Testis (tissue), 2 donors: ENCODE measurements around the gene PCDHGA3.
A peak's percentile ranks its signal among the peaks of the same experiment; 100 is the strongest.

ENCODE experiments used
- POLR2A ChIP-seq: fragments of 450-650 bp; IDR thresholded peaks from one replicate; pipeline ENCODE4 v1.6.1; 2017; ENCODE audit warnings: antibody characterized with exemption, mild to moderate bottlenecking, moderate library complexity
- TF ChIP-seq, protein P1 (sequence below), 3 experiments: fragments of 450-650 bp in 2 of 3; fragments of 200-600 bp in 1 of 3; sonication (generic) in 1 of 3; IDR thresholded peaks; one replicate each; pipeline ENCODE4 v1.5.1; 2016 to 2019; ENCODE audit warnings: antibody characterized with exemption in 3 of 3, mild to moderate bottlenecking in 2 of 3, moderate library complexity in 1 of 3

DNA sequence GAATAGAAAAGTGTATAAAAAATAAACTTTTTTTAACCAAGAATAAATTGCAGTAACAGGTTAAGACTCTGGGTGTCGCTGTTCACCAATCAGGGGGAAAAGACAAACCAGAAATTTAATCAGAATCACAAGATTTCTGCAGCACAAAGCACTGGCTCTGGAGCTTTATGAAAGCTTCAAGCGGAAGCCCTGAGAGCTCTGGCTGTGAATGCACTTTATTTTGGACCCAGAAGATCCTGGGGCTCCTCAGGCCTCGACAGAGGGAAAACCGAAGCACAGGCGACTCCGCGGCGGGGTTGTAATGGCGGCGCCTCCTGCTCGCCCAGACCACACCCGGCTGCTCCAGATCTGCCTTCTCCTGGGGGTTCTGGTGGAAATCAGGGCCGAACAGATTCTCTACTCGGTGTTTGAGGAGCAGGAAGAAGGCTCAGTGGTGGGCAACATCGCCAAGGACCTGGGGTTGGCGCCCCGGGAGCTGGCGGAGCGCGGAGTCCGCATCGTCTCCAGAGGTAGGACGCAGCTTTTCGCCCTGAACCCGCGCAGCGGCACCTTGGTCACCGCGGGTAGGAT lies 11.4 kb downstream of the PCDHGA3 start, which contains the start of gene PCDHGA4:
- TF ChIP-seq, protein P1, sequence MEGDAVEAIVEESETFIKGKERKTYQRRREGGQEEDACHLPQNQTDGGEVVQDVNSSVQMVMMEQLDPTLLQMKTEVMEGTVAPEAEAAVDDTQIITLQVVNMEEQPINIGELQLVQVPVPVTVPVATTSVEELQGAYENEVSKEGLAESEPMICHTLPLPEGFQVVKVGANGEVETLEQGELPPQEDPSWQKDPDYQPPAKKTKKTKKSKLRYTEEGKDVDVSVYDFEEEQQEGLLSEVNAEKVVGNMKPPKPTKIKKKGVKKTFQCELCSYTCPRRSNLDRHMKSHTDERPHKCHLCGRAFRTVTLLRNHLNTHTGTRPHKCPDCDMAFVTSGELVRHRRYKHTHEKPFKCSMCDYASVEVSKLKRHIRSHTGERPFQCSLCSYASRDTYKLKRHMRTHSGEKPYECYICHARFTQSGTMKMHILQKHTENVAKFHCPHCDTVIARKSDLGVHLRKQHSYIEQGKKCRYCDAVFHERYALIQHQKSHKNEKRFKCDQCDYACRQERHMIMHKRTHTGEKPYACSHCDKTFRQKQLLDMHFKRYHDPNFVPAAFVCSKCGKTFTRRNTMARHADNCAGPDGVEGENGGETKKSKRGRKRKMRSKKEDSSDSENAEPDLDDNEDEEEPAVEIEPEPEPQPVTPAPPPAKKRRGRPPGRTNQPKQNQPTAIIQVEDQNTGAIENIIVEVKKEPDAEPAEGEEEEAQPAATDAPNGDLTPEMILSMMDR (IDR thresholded peaks at IDR 0.05) = peak in 2 of 3 experiments; percentile 38 to 51
- no peak for TF ChIP-seq POLR2A
